GM12874 (cell line): ENCODE data around the gene MLH1.

Experiments used
- CTCF ChIP-seq: IDR thresholded peaks from 2 replicates; pipeline ENCODE4 v1.5.1; 2011; ENCODE audit warnings: low read depth, mild to moderate bottlenecking, control low read depth, low read length, moderate library complexity; ENCODE audit not compliant: insufficient read depth

The MLH1 gene

GRCh38 chr3:37058117-37058516, 64.8 kb downstream of the MLH1 start:
- TF ChIP-seq CTCF = no peak

GRCh38 chr3:37064747-37065146, 71.4 kb downstream of the MLH1 start:
- no peak for TF ChIP-seq CTCF

GRCh38 chr3:37067577-37067976, 74.3 kb downstream of the MLH1 start:
- TF ChIP-seq CTCF = no peak

DNA sequence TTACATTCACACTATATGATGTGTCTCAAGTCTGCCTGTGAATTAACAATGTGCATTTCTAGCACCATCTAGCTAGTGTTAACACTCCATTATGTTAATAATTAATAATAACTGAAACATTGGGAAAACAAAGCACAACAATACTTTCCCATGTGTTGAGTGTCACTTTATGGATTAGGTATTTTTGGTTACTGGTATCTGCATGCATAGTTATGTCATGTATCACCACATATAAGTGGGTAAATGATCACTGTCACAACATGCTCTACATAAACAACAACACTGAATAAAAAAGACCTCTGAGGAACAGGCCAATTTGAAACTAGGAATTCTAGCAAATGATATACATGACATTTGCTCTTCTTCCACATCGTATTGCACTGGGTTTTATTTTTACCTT, 74.7 kb downstream of the MLH1 start:
- TF ChIP-seq CTCF = no peak

DNA sequence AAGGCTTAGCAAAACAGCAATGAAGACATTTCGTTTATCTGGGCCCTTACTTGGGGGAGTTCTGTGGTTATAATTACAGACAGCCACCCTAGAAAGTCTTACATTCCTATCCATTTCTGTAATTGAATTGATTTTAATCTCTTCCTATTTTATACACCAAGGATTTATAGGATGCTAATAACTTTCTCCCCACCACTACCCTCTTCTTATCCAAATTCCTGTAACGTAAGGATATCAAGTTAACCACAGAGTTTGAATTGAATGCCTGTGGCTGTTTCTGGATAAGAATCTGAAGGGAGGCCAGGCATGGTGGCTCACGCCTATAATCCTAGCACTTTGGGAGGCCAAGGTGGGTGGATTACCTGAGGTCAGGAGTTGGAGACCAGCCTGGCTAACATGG, 78.6 kb downstream of the MLH1 start:
- TF ChIP-seq CTCF = no peak

DNA sequence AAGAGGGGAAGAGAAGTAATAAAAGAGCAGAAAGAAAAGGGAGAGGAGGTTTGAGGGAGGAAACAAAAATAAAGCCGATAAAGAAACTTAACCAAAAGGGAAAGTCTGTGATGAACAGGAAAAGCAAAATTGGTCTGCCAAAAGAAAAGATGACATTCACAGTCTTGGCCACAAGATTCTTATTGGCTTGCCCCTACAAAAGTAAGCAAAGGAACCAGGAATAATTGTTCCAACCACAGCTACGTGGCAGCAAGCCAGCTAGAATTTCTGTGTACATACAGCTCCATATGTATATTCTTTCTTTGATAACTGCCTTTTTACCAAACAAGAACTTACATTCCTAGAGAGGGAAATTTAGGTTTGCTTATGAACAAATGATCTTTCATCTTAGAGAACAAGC, 79.6 kb downstream of the MLH1 start:
- TF ChIP-seq CTCF = no peak

DNA sequence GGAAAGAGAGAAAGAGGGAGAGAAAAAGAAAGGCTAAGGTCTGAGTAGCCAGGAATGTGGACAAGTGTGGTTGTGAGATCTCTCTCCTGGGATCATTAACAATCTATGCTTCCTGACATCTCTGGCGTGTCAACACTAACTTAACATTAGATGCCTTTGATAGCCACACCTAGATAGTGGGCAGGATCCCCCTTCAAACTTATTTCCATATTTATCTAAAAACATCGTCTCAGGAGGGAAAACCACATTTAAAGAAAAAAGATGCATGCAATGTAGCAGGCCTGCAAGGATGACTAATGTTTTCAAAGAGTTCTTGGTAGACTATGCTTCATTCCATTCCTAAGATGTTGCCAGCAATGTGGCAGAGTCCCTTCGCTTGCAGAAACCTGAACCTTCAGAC, 80.9 kb downstream of the MLH1 start:
- no peak for TF ChIP-seq CTCF

DNA sequence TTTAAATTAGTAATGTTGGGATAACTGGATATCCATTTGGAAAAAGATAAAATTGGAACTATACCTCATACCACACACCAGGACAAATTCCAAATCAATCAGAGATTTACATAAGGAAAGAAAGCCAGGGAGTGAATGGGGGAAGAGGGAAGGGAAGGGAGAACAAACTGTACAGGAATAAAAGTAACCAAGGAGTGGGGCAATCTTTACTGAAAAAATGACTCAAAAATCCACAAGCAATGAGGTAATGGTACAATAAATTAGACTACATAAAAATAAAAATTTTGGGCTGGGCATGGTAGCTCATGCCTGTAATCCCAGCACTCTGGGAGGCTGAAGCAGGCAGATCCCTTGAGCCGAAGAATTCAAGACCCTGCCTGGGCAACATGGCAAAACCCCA, 82.6 kb downstream of the MLH1 start:
- no peak for TF ChIP-seq CTCF
